Calu3 (cell line): ENCODE results near the gene LENG1. TPM values are rescaled to one million over a fixed set of nuclear protein-coding genes. Genes with fewer than 3 reads are reported as not detected.

Experiments used
- BruUV-seq: library from RNA; stranded (reverse); fragments of 400-500 nt; replicated peaks from 2 replicates; lab custom pipeline; 2021; lab: Mats Ljungman, UMichigan
- CTCF ChIA-PET: fragments of 300-600 bp; sonication (Branson Sonifier 250); formaldehyde crosslinking; loops from one replicate; lab custom pipeline; 2022; ENCODE audit warnings: antibody characterized with exemption; lab: Charles Lee
- DNase-seq: peaks from one replicate; pipeline ENCODE4 v3.0.0; 2022
- H3K27ac Mint-ChIP-seq: one replicate; pipeline ENCODE4 v1.8.0; 2022; ENCODE audit warnings: mixed read lengths; ENCODE audit not compliant: unreplicated experiment
- H3K27me3 Mint-ChIP-seq: one replicate; pipeline ENCODE4 v1.8.0; 2022; ENCODE audit warnings: mixed read lengths; ENCODE audit not compliant: unreplicated experiment
- H3K36me3 Mint-ChIP-seq: one replicate; pipeline ENCODE4 v1.8.0; 2022; ENCODE audit warnings: mild to moderate bottlenecking, moderate library complexity, mixed read lengths; ENCODE audit not compliant: insufficient read depth, unreplicated experiment
- H3K4me1 Mint-ChIP-seq: one replicate; pipeline ENCODE4 v1.8.0; 2022; ENCODE audit warnings: mild to moderate bottlenecking, low read depth, mixed read lengths; ENCODE audit not compliant: unreplicated experiment
- H3K4me3 Mint-ChIP-seq: one replicate; pipeline ENCODE4 v1.8.0; 2022; ENCODE audit warnings: mild to moderate bottlenecking, low read depth, moderate library complexity, mixed read lengths; ENCODE audit not compliant: unreplicated experiment
- H3K9me3 Mint-ChIP-seq: one replicate; pipeline ENCODE4 v1.8.0; 2022; ENCODE audit warnings: low read depth, mixed read lengths; ENCODE audit not compliant: unreplicated experiment
- intact Hi-C: fragments of 100-400 bp; cut with micrococcal nuclease; formaldehyde crosslinking; loops from one replicate; pipeline ENCODE4 v1.10.0; 2022; ENCODE audit not compliant: unreplicated experiment
- total RNA-seq: library from RNA; stranded (reverse); gene quantifications from 2 replicates; pipeline ENCODE4 v1.2.3, GENCODE V29; 2022
- TF ChIP-seq, protein P1 (sequence below): fragments of 200-600 bp; IDR thresholded peaks from one replicate; pipeline ENCODE4 v1.8.0; 2022; ENCODE audit warnings: antibody characterized with exemption; ENCODE audit not compliant: unreplicated experiment

The LENG1 gene
- total RNA-seq, 1 experiment from 2014 or later, result 10.7 TPM

DNA sequence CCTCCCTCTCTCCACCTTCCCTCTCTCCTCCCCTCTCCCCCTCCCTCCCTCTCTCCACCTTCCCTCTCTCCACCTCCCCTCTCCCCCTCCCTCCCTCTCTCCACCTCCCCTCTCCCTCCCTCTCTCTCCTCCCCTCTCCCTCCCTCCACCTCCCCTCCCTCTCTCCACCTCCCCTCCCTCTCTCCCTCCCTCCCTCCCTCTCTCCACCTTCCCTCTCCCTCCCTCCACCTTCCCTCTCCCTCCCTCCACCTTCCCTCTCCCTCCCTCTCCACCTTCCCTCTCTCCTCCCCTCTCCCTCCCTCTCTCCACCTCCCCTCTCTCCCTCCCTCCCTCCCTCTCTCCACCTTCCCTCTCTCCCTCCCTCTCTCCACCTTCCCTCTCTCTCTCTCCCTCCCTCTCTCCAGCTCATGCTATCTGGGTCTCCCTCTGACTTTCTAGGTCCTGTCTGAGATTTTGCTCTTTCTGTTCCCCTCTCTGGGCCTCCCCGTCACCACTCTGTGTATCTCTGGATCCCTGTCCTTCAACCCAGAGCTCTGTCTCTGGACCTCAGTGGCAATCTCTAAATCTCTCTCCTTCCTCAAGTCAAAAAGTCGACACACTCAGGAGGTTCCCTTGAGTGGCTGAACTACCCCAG, 25.4 kb downstream of the LENG1 start:
- peaks cover 7% of the 10 kb centered on the region for H3K4me1 Mint-ChIP-seq
- TF ChIP-seq, protein P1, sequence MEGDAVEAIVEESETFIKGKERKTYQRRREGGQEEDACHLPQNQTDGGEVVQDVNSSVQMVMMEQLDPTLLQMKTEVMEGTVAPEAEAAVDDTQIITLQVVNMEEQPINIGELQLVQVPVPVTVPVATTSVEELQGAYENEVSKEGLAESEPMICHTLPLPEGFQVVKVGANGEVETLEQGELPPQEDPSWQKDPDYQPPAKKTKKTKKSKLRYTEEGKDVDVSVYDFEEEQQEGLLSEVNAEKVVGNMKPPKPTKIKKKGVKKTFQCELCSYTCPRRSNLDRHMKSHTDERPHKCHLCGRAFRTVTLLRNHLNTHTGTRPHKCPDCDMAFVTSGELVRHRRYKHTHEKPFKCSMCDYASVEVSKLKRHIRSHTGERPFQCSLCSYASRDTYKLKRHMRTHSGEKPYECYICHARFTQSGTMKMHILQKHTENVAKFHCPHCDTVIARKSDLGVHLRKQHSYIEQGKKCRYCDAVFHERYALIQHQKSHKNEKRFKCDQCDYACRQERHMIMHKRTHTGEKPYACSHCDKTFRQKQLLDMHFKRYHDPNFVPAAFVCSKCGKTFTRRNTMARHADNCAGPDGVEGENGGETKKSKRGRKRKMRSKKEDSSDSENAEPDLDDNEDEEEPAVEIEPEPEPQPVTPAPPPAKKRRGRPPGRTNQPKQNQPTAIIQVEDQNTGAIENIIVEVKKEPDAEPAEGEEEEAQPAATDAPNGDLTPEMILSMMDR, result no peak
- H3K27me3 Mint-ChIP-seq, result peaks cover 13% of the 10 kb centered on the region
- H3K9me3 Mint-ChIP-seq, result peaks cover 3% of the 10 kb centered on the region
- BruUV-seq, result no TSS peak
- intact Hi-C loops, result no loop called here
- H3K27ac Mint-ChIP-seq, result no peak overlapping the region
- CTCF ChIA-PET, result no interaction called here
- H3K36me3 Mint-ChIP-seq, result peaks cover 52% of the 10 kb centered on the region
- no peak overlapping the region for H3K4me3 Mint-ChIP-seq
- DNase-seq, result no peak

DNA sequence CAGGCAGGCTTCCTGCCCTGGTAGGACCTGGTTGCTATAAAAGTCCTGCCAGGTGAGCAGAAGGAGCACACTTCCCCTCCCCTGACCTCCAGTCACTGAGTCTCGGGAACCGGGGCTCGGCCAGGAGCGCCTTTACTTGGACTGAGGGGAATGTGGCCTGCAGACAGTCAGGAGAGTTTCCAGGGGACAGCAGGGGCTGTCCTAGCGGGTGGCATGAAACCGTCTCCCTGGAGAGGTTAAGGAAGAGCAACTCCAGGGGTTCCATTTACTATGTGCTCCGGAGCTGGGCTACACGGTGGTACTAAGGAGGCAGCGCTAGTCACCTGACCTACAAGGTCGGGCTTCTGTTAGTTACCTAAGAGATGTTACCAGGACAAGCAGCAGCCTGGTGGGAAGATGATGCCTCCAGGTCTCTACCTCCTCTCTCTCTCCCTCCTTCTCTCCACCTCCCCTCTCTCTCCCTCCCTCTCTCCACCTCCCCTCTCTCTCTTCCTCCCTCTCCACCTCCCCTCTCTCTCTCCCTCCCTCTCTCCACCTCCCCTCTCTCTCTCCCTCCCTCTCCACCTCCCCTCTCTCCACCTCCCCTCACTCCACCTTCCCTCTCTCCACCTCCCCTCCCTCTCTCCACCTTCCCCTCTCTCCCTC, 26.1 kb downstream of the LENG1 start:
- DNase-seq, result no peak
- BruUV-seq, result no TSS peak
- Mint-ChIP-seq H3K27ac (no peak overlapping the region), H3K9me3 (peaks cover 3% of the 10 kb centered on the region), H3K4me1 (peaks cover under 1% of the 10 kb centered on the region), H3K4me3 (no peak overlapping the region), H3K27me3 (peaks cover 13% of the 10 kb centered on the region), H3K36me3 (peaks cover 52% of the 10 kb centered on the region)
- TF ChIP-seq, protein P1, result no peak
- CTCF ChIA-PET, result no interaction called here
- intact Hi-C loops, result no loop called here

DNA sequence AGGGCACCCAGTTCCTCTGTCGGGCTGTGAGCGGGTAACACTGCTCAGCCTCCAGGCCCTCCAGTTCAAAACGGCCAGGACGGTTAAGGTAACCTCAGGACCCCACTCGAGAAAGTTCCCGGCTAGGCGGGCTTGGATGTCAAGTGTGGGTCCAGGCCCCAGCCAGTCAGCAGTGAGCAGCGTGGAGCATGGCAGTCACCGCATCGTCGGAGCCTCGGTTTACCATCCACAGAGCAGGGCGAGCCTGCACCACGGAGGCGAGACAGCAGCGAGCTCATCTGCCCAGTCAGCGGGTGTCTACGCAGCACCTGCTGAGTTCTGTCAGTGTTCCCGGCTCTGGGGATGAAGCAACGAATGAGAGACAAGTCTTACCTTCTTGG, 29.9 kb downstream of the LENG1 start:
- BruUV-seq, result no TSS peak
- intact Hi-C loops, result no loop called here
- CTCF ChIA-PET, result no interaction called here
- Mint-ChIP-seq H3K4me1 (no peaks in the 10 kb centered on the region), H3K36me3 (peaks cover 52% of the 10 kb centered on the region), H3K27me3 (peaks cover 10% of the 10 kb centered on the region), H3K27ac (no peak overlapping the region), H3K4me3 (no peak overlapping the region), H3K9me3 (peaks cover 3% of the 10 kb centered on the region)
- DNase-seq, result no peak
- TF ChIP-seq, protein P1, result no peak

- TF ChIP-seq, protein P1, result no peak
- intact Hi-C loops, result no loop called here
- BruUV-seq, result no TSS peak
- Mint-ChIP-seq H3K4me1 (no peaks in the 10 kb centered on the region), H3K4me3 (no peak overlapping the region), H3K36me3 (peaks cover 50% of the 10 kb centered on the region), H3K27me3 (peaks cover 4% of the 10 kb centered on the region), H3K27ac (no peak overlapping the region), H3K9me3 (no peaks in the 10 kb centered on the region)
- no peak for DNase-seq
- CTCF ChIA-PET, result interaction anchor here (0.6 kb wide), 1 partner anchor 195 kb away, joined by 3 read pairs; no protein-coding TSS in a partner anchor
These were observed 30.5 kb downstream of the LENG1 start for GRCh38 chr19:54128796-54129616.
